Ovary (tissue), 9 donors: ENCODE measurements around the gene ZMAT1. TPM values are rescaled to one million over a fixed set of nuclear protein-coding genes. Genes with fewer than 3 reads are reported as not detected.

Source experiments
- DNase-seq, 5 donors: peaks; one replicate each; pipeline ENCODE4 v3.0.0-alpha.2; 2019 to 2020
- H3K27ac ChIP-seq, 2 donors: fragments of 200-600 bp; one replicate each; pipeline versions ENCODE4 v1.5.1 to v1.8.0; 2019 to 2022
- H3K27me3 ChIP-seq: fragments of 200-600 bp; one replicate; pipeline ENCODE4 v1.8.0; 2022
- H3K36me3 ChIP-seq: fragments of 200-600 bp; sonication (generic); one replicate; pipeline ENCODE4 v1.5.1; 2019
- H3K4me1 ChIP-seq: one replicate; pipeline ENCODE4 v1.8.1; 2013; ENCODE audit warnings: mild to moderate bottlenecking, moderate library complexity; ENCODE audit not compliant: insufficient read depth
- H3K4me3 ChIP-seq: fragments of 200-600 bp; sonication (generic); one replicate; pipeline ENCODE4 v1.5.1; 2017
- H3K9me3 ChIP-seq, 2 donors: fragments of 200-600 bp in 1 of 2; sonication (generic) in 1 of 2; one replicate each; pipeline versions ENCODE4 v1.5.1 to v1.8.1; 2013 to 2019; ENCODE audit warnings: mild to moderate bottlenecking in 1 of 2, moderate library complexity in 1 of 2
- CTCF ChIP-seq, 3 donors: fragments of 450-650 bp in 2 of 3; fragments of 200-600 bp in 1 of 3; IDR thresholded peaks; one replicate each; pipeline versions ENCODE4 v1.5.1 to v1.8.0; 2016 to 2022; ENCODE audit warnings: antibody characterized with exemption in 3 of 3, mild to moderate bottlenecking in 1 of 3
- EP300 ChIP-seq: sonication (generic); formaldehyde crosslinking; IDR thresholded peaks from one replicate; pipeline ENCODE4 v1.6.1; 2017; ENCODE audit warnings: antibody characterized with exemption
- POLR2A ChIP-seq: fragments of 450-650 bp; IDR thresholded peaks from one replicate; pipeline ENCODE4 v1.6.1; 2017; ENCODE audit warnings: antibody characterized with exemption, mild to moderate bottlenecking, moderate library complexity
- WGBS, 3 donors: extraction: QIAGEN DNeasy Blood & Tissue Kit in 1 of 3; methylation state at CpG; one replicate each; pipeline versions ENCODE4 v1.1.5 to v1.1.7; 2013 to 2017; 5-methylcytosine and 5-hydroxymethylcytosine counted together
- intact Hi-C, 4 donors: fragments of 100-400 bp; cut with DNase I; formaldehyde crosslinking; loops; one replicate each; pipeline versions ENCODE4 v1.11.0 to v1.15.1; 2022 to 2023
- polyA plus RNA-seq, 2 donors: library from polyadenylated mRNA; stranded (reverse); fragments of 200-250 nt in 1 of 2; fragments of 350-450 nt in 1 of 2; fragmentation: Illumina TruSeq in 1 of 2; extraction: RNeasy Lipid Tissue Mini Kit (QIAGEN cat#74804) in 1 of 2; gene quantifications; one replicate each; pipeline ENCODE4 v1.2.3, GENCODE V29; 2013 to 2014
- total RNA-seq, 7 donors: library from RNA; depleted of rRNA in 2 of 7; stranded (reverse); fragments of >200 nt in 2 of 7; fragmentation: NEBNext Ultra II Directional in 3 of 7; extraction: Animal tissue kit (Norgen Biotek cat#: 25700) in 3 of 7; gene quantifications; one replicate each; pipeline versions ENCODE4 v1.1.0 to v1.2.4, GENCODE V29; 2016 to 2023
- donor health status: DM: no; HTN: no; CAD: no; lungs with moderate emphysema.
- donor health status: DM: no; HTN: no; CAD: no.
- donor health status: Bipolar disorder and iron deficiency.
- donor health status: DM: yes; HTN: yes; CAD: no.
- donor health status: DM: no; HTN: no; CAD: no.
- donor health status: DM: yes; HTN: yes; CAD: no.

The ZMAT1 gene
- total and polyA plus RNA-seq, 9 donors, result 9.4 to 23.9 (median 13.7) TPM

GRCh38 chrX:101958139-101958538 lies 26.3 kb upstream of the ZMAT1 start:
- WGBS, 3 donors, result 13 to 14% (median 14%) methylated on average over 1 of the region's 1 CpG

GRCh38 chrX:101957174-101957573 lies 25.3 kb upstream of the ZMAT1 start:
- no peak for TF ChIP-seq CTCF (IDR thresholded peaks at IDR 0.05)
- TF ChIP-seq POLR2A, result no peak
- no peak for TF ChIP-seq EP300
- Histone ChIP-seq H3K9me3 (no peaks in the 10 kb centered on the region), H3K4me1 (no peaks in the 10 kb centered on the region), H3K4me3 (no peak overlapping the region), H3K27ac (no peak overlapping the region), H3K27me3 (no peaks in the 10 kb centered on the region), H3K36me3 (no peaks in the 10 kb centered on the region)
- no peak for DNase-seq
- intact Hi-C loops, result no loop called here
- WGBS, 3 donors, result 83 to 98% (median 88%) methylated on average over 1 of the region's 1 CpG

More at GRCh38 chrX:101958139-101958538, 26.3 kb upstream of the ZMAT1 start:
- H3K9me3 ChIP-seq, result no peaks in the 10 kb centered on the region
- no peaks in the 10 kb centered on the region for H3K4me1 ChIP-seq
- intact Hi-C loops, result no loop called here
- no peak for TF ChIP-seq POLR2A
- no peak for TF ChIP-seq EP300
- TF ChIP-seq CTCF (IDR thresholded peaks at IDR 0.05), result no peak
- no peaks in the 10 kb centered on the region for H3K36me3 ChIP-seq
- DNase-seq, result no peak
- H3K4me3 ChIP-seq, result no peak overlapping the region
- H3K27me3 ChIP-seq, result no peaks in the 10 kb centered on the region
- H3K27ac ChIP-seq, result no peak overlapping the region

- H3K4me3 ChIP-seq, result no peak overlapping the region
- no peaks in the 10 kb centered on the region for H3K36me3 ChIP-seq
- TF ChIP-seq EP300 (no peak), CTCF (IDR thresholded peaks at IDR 0.05) (no peak), POLR2A (no peak)
- no peaks in the 10 kb centered on the region for H3K27me3 ChIP-seq
- DNase-seq, result no peak
- no peaks in the 10 kb centered on the region for H3K9me3 ChIP-seq
- H3K4me1 ChIP-seq, result no peaks in the 10 kb centered on the region
- H3K27ac ChIP-seq, result no peak overlapping the region
- 37 to 57% (median 42%) methylated on average over 2 of the region's 2 CpGs for WGBS, 3 donors
- intact Hi-C loops, result no loop called here
These were observed 24.7 kb upstream of the ZMAT1 start for GRCh38 chrX:101956556-101956955.

- Histone ChIP-seq H3K9me3 (no peaks in the 10 kb centered on the region), H3K4me1 (no peaks in the 10 kb centered on the region), H3K27ac (no peak overlapping the region), H3K4me3 (no peak overlapping the region), H3K36me3 (no peaks in the 10 kb centered on the region), H3K27me3 (no peaks in the 10 kb centered on the region)
- intact Hi-C loops, result no loop called here
- TF ChIP-seq CTCF (IDR thresholded peaks at IDR 0.05), result no peak
- TF ChIP-seq EP300, result no peak
- no peak for TF ChIP-seq POLR2A
- WGBS, 3 donors, result 53 to 64% (median 60%) methylated on average over 6 of the region's 6 CpGs
- no peak for DNase-seq
These were observed 18.8 kb upstream of the ZMAT1 start for GRCh38 chrX:101950581-101950980.

GRCh38 chrX:101932249-101932570 lies 383 bp upstream of the ZMAT1 start:
- H3K27ac ChIP-seq, result no peak overlapping the region
- no peaks in the 10 kb centered on the region for H3K4me1 ChIP-seq
- H3K9me3 ChIP-seq, result no peaks in the 10 kb centered on the region
- 52 to 69% (median 64%) methylated on average over 8 of the region's 8 CpGs for WGBS, 3 donors
- no peak for DNase-seq
- TF ChIP-seq POLR2A (no peak), CTCF (IDR thresholded peaks at IDR 0.05) (no peak), EP300 (no peak)
- H3K36me3 ChIP-seq, result no peaks in the 10 kb centered on the region
- H3K27me3 ChIP-seq, result no peaks in the 10 kb centered on the region
- H3K4me3 ChIP-seq, result peak overlapping the region; percentile 75
- intact Hi-C loops, result no loop called here
